HCT116 (cell line): ENCODE data around the gene POLR2C. TPM values are rescaled to one million over a fixed set of nuclear protein-coding genes. Genes with fewer than 3 reads are reported as not detected.

ENCODE experiments used
- ATAC-seq: fragments of 200-7000 bp; cut with Tn5 transposase; 2 replicates; pipeline ENCODE4 v1.9.1; 2020; ENCODE audit warnings: mild to moderate bottlenecking, moderate library complexity
- BruUV-seq: library from RNA; stranded (reverse); fragments of 400-500 nt; replicated peaks from 2 replicates; lab custom pipeline; 2021; lab: Mats Ljungman, UMichigan
- CTCF ChIA-PET: fragments of 300-600 bp; sonication (Branson Sonifier 250); formaldehyde crosslinking; loops from one replicate; lab custom pipeline; 2021; ENCODE audit warnings: antibody characterized with exemption; lab: Charles Lee
- POLR2A ChIA-PET: fragments of 300-600, 350-600 bp; sonication (Branson Sonifier 250); formaldehyde crosslinking; loops from one replicate; lab custom pipeline; 2021; ENCODE audit warnings: antibody characterized with exemption; lab: Charles Lee
- RAD21 ChIA-PET, 2 experiments: fragments of 300-600 bp; sonication (Branson Sonifier 250); formaldehyde crosslinking; loops; one replicate each; lab custom pipeline; 2023; ENCODE audit warnings: low total read pairs in 2 of 2; ENCODE audit not compliant: uncharacterized antibody in 2 of 2, unreplicated experiment in 2 of 2, low non-redundant PET in 1 of 2; lab: Charles Lee
- DNase-seq: peaks from one replicate; pipeline ENCODE4 v3.0.0-alpha.2; 2010; ENCODE audit warnings: low read depth, low spot score
- H2AFZ ChIP-seq: fragments of 200-600 bp; shearing (Covaris generic), sonication (generic); 2 replicates; pipeline ENCODE4 v1.6.1; 2017; ENCODE audit warnings: low read depth, mixed run types, mixed read lengths, antibody characterized with exemption, low read length; ENCODE audit not compliant: poor library complexity, severe bottlenecking
- H3K27ac ChIP-seq: 2 replicates; pipeline ENCODE4 v1.5.1; 2012; ENCODE audit warnings: low read depth, low read length
- H3K27me3 ChIP-seq: fragments of 200-600 bp; sonication (generic); 2 replicates; pipeline ENCODE4 v1.6.1; 2016; ENCODE audit warnings: mixed run types, low read length, mixed read lengths; ENCODE audit not compliant: insufficient read depth
- H3K36me3 ChIP-seq, 2 experiments: fragments of 200-500 bp in 1 of 2; fragments of 200-600 bp in 1 of 2; sonication (Bioruptor generic) in 1 of 2; sonication (generic) in 1 of 2; 2 replicates each; pipeline versions ENCODE4 v1.5.1 to v1.6.1; 2014 to 2016; ENCODE audit warnings: low read length in 2 of 2, inconsistent platforms in 1 of 2, mixed read lengths in 1 of 2, mixed run types in 1 of 2; ENCODE audit not compliant: insufficient read depth in 2 of 2, control insufficient read depth in 1 of 2
- H3K4me1 ChIP-seq, 2 experiments: fragments of 200-600 bp in 1 of 2; sonication (generic) in 1 of 2; 2 replicates each; pipeline versions ENCODE4 v1.5.1 to v1.6.1; 2012 to 2017; ENCODE audit warnings: low read length in 2 of 2, inconsistent platforms in 1 of 2, mild to moderate bottlenecking in 1 of 2, mixed read lengths in 1 of 2, mixed run types in 1 of 2, moderate library complexity in 1 of 2; ENCODE audit not compliant: insufficient read depth in 2 of 2, control insufficient read depth in 1 of 2
- H3K4me2 ChIP-seq: fragments of 200-600 bp; sonication (generic); 2 replicates; pipeline ENCODE4 v1.6.1; 2017; ENCODE audit warnings: mixed run types, low read length, mixed read lengths
- H3K4me3 ChIP-seq, 2 experiments: fragments of 200-600 bp in 1 of 2; sonication (generic) in 1 of 2; replicated peaks in 1 of 2; 2 replicates each; pipeline ENCODE4 v1.5.1; 2011 to 2016; ENCODE audit warnings: low read length in 2 of 2, control low read depth in 1 of 2, low read depth in 1 of 2, mild to moderate bottlenecking in 1 of 2, mixed read lengths in 1 of 2, mixed run types in 1 of 2
- H3K79me2 ChIP-seq: fragments of 200-600 bp; sonication (generic); 2 replicates; pipeline ENCODE4 v1.6.1; 2017; ENCODE audit warnings: mild to moderate bottlenecking, mixed run types, low read length, moderate library complexity, mixed read lengths; ENCODE audit not compliant: insufficient read depth
- H3K9ac ChIP-seq: fragments of 200-600 bp; sonication (generic); 2 replicates; pipeline ENCODE4 v1.6.1; 2016; ENCODE audit warnings: low read length, mixed read lengths
- H3K9me2 ChIP-seq: fragments of 200-600 bp; sonication (generic), shearing (Covaris generic); 2 replicates; pipeline ENCODE4 v1.6.1; 2017; ENCODE audit warnings: mixed run types, mild to moderate bottlenecking, moderate library complexity; ENCODE audit not compliant: insufficient read depth
- H3K9me3 ChIP-seq, 2 experiments: fragments of 200-500 bp in 1 of 2; fragments of 200-600 bp in 1 of 2; sonication (Bioruptor generic) in 1 of 2; sonication (generic) in 1 of 2; 2 replicates each; pipeline ENCODE4 v1.6.1; 2014 to 2017; ENCODE audit warnings: low read length in 2 of 2, mixed read lengths in 2 of 2, inconsistent platforms in 1 of 2, low read depth in 1 of 2, mild to moderate bottlenecking in 1 of 2, mixed run types in 1 of 2, moderate library complexity in 1 of 2; ENCODE audit not compliant: control insufficient read depth in 1 of 2, insufficient read depth in 1 of 2
- H4K20me1 ChIP-seq: fragments of 200-600 bp; sonication (generic), shearing (Covaris generic); 2 replicates; pipeline ENCODE4 v1.6.1; 2017; ENCODE audit warnings: mixed run types, mild to moderate bottlenecking, moderate library complexity; ENCODE audit not compliant: insufficient read depth
- CEBPB ChIP-seq: IDR thresholded peaks from 2 replicates; pipeline ENCODE4 v1.6.1; 2012; ENCODE audit warnings: low read depth
- POLR2A ChIP-seq: IDR thresholded peaks from 2 replicates; pipeline ENCODE4 v1.7.0; 2011; ENCODE audit warnings: borderline replicate concordance; ENCODE audit not compliant: insufficient read depth, insufficient read length; ENCODE audit errors: extremely low read depth
- TCF7L2 ChIP-seq: IDR thresholded peaks from 2 replicates; pipeline ENCODE4 v1.7.0; 2011; ENCODE audit warnings: borderline replicate concordance, inconsistent platforms; ENCODE audit not compliant: insufficient read depth, insufficient read length; ENCODE audit errors: extremely low read depth
- ZNF274 ChIP-seq: fragments of 200-500 bp; sonication (Bioruptor generic); IDR thresholded peaks from 2 replicates; pipeline ENCODE4 v1.6.1; 2014; ENCODE audit warnings: mild to moderate bottlenecking, low read depth, low read length, inconsistent platforms
- intact Hi-C: fragments of 100-400 bp; cut with micrococcal nuclease; formaldehyde crosslinking; loops from 2 replicates; pipeline ENCODE4 v1.10.0; 2022
- total RNA-seq: library from RNA; stranded (reverse); gene quantifications from one replicate; pipeline ENCODE4 v1.2.1, GENCODE V29; 2021; ENCODE audit not compliant: unreplicated experiment
- TF ChIP-seq, protein P1 (sequence below): IDR thresholded peaks from 2 replicates; pipeline ENCODE4 v1.6.1; 2012; ENCODE audit warnings: low read depth
- TF ChIP-seq, protein P2 (sequence below): IDR thresholded peaks from 2 replicates; pipeline ENCODE4 v1.6.1; 2011; ENCODE audit warnings: mild to moderate bottlenecking, low read length, moderate library complexity; ENCODE audit not compliant: insufficient replicate concordance; ENCODE audit errors: extremely low read depth

The POLR2C gene
- total RNA-seq, 1 experiment from 2014 or later = 74.4 TPM

DNA sequence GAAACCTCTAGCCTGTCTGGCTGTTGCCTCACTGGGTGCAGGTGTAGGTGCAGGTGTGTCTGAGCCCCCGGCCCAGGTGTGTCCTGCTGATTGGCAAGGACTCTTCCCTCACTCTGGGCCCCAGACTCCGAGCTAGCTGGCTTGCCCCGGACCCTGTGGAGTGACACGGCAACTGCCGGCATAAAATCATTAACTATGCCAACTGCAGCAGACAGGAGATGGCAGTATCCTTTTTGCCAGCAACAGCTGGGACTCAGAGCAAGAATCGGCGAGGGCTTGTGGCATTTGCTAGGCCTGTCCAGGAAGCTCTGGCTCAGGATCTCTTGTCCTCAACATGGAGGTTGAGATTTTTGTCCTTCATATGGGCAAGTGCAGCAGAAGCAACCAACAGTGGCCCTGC lies 36.1 kb upstream of the POLR2C start:
- CTCF ChIA-PET = no interaction called here
- TF ChIP-seq, protein P1, sequence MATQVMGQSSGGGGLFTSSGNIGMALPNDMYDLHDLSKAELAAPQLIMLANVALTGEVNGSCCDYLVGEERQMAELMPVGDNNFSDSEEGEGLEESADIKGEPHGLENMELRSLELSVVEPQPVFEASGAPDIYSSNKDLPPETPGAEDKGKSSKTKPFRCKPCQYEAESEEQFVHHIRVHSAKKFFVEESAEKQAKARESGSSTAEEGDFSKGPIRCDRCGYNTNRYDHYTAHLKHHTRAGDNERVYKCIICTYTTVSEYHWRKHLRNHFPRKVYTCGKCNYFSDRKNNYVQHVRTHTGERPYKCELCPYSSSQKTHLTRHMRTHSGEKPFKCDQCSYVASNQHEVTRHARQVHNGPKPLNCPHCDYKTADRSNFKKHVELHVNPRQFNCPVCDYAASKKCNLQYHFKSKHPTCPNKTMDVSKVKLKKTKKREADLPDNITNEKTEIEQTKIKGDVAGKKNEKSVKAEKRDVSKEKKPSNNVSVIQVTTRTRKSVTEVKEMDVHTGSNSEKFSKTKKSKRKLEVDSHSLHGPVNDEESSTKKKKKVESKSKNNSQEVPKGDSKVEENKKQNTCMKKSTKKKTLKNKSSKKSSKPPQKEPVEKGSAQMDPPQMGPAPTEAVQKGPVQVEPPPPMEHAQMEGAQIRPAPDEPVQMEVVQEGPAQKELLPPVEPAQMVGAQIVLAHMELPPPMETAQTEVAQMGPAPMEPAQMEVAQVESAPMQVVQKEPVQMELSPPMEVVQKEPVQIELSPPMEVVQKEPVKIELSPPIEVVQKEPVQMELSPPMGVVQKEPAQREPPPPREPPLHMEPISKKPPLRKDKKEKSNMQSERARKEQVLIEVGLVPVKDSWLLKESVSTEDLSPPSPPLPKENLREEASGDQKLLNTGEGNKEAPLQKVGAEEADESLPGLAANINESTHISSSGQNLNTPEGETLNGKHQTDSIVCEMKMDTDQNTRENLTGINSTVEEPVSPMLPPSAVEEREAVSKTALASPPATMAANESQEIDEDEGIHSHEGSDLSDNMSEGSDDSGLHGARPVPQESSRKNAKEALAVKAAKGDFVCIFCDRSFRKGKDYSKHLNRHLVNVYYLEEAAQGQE = no peak
- TF ChIP-seq TCF7L2 (no peak), CEBPB (no peak), ZNF274 (no peak), POLR2A (no peak)
- TF ChIP-seq, protein P2, sequence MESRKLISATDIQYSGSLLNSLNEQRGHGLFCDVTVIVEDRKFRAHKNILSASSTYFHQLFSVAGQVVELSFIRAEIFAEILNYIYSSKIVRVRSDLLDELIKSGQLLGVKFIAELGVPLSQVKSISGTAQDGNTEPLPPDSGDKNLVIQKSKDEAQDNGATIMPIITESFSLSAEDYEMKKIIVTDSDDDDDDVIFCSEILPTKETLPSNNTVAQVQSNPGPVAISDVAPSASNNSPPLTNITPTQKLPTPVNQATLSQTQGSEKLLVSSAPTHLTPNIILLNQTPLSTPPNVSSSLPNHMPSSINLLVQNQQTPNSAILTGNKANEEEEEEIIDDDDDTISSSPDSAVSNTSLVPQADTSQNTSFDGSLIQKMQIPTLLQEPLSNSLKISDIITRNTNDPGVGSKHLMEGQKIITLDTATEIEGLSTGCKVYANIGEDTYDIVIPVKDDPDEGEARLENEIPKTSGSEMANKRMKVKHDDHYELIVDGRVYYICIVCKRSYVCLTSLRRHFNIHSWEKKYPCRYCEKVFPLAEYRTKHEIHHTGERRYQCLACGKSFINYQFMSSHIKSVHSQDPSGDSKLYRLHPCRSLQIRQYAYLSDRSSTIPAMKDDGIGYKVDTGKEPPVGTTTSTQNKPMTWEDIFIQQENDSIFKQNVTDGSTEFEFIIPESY = no peak

More for the DNA sequence above, 36.1 kb upstream of the POLR2C start:
- Histone ChIP-seq H3K4me2 (no peak overlapping the region), H3K4me1 (no peaks in the 10 kb centered on the region), H3K9me2 (no peaks in the 10 kb centered on the region), H3K27ac (no peak overlapping the region), H3K9ac (no peak overlapping the region), H3K27me3 (no peaks in the 10 kb centered on the region), H3K36me3 (peaks cover 28% of the 10 kb centered on the region in 2 experiments), H3K4me3 (no peak overlapping the region), H2AFZ (no peak overlapping the region), H3K9me3 (no peaks in the 10 kb centered on the region), H4K20me1 (no peaks in the 10 kb centered on the region), H3K79me2 (no peaks in the 10 kb centered on the region)
- ChIA-PET POLR2A (interaction anchor here (0.9 kb wide), 1 partner anchor 21 kb away, joined by 3 read pairs; the partner anchor contains the start of genes CIAPIN1 and COQ9), RAD21 (no interaction called here)
- ATAC-seq = no peak
- DNase-seq = no peak
- no TSS peak for BruUV-seq
- intact Hi-C loops = no loop called here
